Central memory CD4-positive, alpha-beta T cell (primary cell): Measurements from ENCODE around the gene MSI2.

Experiments used
- DNase-seq: peaks from one replicate; pipeline ENCODE4 v3.0.0; 2022

Gene MSI2

GRCh38 chr17:57402681-57403180 lies 146.4 kb downstream of the MSI2 start:
- DNase-seq = no peak

DNA sequence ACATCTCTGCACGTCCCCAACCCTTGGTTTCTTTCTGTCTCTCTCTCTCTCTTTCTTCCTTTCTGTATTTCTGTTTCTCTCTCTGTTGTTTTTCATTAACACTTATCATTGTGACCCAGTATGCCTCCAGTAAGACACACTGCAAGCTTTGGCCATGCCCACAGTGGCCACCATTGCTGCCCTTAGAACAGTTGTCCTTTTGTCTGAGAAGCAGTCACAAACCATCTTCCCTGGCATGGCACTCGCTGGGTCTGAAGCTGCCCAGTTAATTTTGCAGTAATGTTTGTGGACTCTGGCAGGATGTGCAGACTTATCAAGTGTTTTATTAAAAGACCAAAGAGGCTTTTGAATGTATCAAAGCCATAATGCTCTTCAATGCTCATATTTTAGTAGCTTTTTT lies 146.9 kb downstream of the MSI2 start:
- no peak for DNase-seq

DNA sequence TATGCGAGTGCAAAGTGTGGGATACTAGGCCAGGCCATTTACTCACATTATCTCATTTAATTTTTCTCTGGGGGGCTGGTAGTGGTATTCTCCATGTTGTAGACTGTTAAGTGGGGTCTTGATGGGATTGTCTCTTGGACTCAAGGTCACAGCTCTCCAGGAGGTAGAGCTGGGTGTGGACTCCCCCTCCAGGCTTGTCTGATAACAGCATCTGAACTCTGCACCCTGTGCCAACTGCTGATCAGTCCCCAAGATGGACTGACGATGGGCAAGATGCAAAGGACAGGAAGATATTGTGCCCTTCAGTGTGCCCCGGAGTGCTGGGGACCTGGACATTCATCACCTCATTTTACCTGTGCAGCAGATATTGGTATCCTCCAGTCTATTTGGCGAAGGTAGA lies 147.8 kb downstream of the MSI2 start:
- DNase-seq = no peak

DNA sequence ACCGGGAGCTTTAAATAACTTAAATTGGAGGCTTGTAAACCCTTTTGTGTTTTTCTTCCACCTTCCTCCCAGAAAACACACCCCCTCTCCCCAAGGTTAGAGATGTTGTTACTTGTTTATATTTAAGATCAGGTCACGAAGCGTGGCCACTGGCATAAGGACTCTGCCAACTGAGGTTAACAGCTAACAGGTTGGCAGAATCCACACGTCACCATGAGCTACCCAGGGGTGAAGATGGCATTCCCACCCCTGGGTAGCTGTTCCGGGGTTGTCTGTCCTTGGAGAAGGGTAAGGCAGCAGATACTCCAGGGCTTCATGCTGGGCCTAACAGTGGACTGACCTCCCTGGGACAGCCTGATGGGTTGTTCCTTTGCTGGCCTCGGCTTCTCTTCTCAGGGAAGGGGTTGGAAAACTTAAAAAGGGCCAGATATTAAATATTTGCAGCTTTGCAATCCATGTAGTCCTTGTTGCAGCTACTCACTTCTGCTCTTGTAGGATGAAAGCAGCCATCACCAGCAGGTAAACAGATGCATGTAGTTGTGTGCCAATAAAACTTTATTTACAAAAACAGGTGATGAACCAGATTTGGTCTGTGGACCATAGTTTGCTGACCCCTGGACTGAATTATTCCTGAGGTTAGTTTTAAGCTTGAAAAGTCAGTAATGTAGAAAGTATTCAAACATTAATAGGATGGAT lies 148.6 kb downstream of the MSI2 start:
- no peak for DNase-seq

DNA sequence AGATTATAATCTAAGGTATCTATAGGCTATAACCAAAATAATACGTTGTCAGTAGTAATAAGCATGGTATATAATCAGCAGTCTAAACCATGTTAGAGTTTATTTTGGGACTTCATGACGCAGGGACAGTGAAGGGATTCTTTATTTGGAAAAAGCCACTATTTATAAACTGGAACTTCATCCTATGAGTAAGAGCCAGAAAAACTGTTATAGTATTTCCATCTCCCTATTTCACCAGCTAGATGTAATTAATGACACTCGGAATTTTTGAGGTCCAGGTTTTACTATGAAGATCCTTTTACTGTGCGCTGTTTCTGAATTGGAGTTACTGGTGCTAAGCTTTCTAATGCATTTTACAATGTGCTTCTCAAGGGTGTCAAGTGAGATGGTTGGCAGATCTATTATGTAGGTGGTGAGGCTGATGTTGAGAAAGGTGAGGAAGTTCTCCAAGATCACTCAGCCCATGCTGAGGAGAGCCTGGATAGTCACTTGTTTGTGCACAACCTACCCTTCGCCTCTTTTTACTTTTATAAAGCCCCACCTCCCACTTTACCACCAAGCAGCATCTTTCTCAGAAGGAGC lies 149.3 kb downstream of the MSI2 start:
- DNase-seq = no peak

- DNase-seq = no peak
Observed at GRCh38 chr17:57406131-57406980, 150.0 kb downstream of the MSI2 start.

- no peak for DNase-seq
Observed at GRCh38 chr17:57406981-57407286, 150.6 kb downstream of the MSI2 start.

GRCh38 chr17:57407287-57408070 lies 151.2 kb downstream of the MSI2 start:
- no peak for DNase-seq

DNA sequence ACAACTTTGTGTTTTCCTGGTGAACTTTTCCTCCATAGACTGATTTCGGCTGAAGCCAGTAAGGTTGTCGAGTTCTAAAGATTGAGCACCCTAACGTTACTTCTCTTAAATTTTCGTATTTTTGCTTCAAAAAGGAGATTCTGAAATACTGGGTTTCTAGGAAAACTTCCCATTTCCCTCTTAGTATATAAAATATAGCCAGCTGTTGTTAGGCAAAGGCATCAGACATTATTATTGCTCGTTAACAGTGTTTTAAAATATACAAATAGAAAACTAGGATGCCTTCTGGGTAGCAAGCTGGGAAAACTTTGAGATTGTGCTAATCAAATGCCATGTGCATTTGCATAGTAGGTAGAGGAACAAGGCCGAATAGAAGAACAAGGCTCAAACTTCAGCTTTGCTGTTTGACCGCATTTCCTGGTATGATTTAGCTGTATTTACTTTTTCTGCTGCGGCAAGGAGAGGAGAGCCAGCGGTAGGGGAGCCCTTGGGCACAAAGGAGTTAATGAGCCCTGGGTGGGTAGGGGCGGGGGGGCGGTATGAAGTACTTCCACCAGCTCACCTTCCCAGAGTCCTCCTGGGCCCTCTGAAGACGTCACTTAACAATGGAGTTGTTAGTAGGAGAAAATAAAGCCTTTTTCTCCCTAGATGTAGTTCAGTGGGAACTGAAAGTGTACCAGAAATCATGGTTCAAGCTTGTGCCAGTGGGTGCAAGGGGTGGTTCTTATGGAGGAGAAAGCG lies 151.9 kb downstream of the MSI2 start:
- no peak for DNase-seq

DNA sequence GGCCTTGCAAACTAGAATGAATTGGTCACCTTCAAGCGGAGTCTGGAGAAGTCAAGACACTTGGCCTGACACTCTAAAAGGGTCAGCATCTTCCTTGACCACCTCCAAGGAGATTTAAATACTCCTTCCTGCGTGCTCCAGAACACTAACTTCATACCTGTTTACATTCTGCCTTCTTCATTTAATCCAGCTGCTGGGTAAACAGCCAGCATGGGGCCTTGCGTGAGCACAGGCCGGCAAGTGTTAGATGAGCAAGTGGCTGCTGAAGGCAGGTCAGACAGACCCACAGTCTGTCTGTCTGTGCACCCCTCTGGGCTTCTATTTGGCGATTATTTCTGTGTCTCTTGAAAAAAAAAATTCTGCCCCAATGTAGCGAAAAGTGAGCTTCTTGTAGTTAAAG lies 153.8 kb downstream of the MSI2 start:
- DNase-seq = no peak

DNA sequence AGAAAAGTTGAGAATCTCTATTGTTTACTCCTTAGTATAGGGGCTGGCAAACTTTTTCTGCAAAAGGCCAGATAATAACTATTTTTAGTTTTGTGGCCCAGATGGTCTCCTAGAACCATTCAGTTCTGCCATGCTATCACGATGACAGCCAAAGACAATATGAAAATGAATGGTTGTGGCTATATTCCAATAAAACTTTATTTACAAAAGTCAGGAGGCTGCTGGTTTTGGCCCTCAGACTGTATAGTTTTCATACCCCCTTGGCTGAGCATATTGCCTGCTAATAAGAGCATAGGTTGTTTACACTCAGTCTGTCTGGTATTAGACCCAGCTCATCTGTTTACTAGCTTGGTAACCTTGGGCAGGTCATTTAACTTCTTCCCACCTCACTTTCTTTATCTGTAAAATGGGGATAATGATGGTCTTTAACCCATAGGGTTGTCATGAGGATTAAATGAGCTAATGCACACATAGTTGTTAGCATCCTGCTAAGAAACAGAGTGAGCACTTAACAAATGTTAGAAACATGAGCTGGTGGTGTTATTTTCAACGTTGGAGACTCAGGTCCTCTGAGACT lies 156.3 kb downstream of the MSI2 start:
- DNase-seq = no peak

- DNase-seq = no peak
Observed at GRCh38 chr17:57413848-57414651, 157.7 kb downstream of the MSI2 start.

DNA sequence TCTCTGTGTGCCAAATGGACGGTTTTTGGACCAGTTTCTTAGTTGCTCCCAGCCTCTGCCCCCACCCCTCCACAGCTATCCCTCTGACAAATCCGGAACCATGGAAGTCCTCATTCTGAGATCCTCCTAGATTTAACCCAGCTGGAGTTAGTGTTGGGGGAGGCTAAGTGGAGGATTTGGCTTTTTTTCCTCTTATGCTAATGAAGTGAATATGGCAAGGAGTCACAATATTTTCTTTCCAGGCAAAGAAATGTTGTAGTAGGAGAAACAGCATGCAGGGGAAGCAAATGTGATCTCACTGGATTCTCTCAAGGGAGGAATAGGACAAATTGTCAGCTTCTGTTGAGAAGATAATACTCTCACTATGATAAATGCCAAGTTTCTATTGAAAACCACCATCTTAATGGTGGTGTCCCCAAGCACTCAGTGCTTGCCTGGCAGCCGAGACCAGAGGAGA lies 159.5 kb downstream of the MSI2 start:
- DNase-seq = no peak

DNA sequence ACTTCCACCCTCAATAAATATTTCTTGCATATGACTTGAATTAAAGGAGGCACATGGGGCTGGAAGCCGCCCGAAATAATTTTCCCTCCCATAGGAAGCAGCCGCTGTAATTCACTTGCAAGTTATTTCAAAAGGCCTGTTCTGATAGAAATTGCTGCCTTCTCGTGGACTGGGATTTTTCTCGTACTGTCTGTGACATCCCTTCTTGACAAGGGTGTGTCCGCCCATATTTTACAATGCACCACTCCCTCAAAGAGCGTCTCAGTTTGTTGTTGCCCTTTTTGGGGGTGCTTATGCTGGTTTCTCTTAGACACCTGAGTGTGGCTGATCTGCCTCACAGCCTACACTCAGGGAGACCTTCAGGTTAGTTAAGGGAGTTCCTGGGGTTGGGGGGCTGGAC lies 160.0 kb downstream of the MSI2 start:
- DNase-seq = no peak

- DNase-seq = no peak
Observed at GRCh38 chr17:57417956-57418355, 161.6 kb downstream of the MSI2 start.

DNA sequence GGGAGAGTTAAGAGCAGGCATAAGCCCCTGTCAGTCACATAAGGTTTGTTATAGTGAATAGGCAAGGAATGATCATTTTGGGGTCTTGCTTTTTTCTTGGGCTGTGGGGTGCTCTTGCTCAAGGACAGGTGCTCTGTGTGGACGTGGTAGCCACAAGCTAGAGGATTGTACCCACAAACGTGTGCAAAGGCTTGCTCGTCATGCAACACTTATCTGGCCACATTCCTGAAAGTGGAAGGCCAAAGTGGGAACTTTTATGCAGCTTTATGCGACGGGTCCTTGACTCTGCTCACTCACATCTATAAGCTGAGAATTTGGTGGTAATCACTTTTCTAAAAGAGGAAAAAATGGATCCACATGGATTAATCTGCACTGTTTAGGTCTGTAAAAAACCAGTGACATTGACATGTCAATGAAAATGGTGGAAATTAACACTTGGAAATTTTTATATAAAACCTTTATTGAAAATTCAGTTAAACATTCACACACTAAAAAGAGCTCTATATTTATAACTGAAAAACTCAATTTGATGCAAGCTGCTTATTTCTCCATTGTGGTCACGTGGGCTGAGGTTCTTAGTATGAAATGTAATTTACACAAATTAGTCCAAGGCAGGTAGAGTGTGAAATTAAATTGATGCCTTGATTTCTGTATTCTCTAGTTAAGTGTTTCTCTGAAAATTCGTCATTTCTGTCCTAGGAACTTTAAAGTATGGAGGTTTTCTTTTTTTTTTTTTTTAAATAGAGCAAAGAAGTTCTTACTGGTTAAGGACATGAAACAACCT lies 162.3 kb downstream of the MSI2 start:
- DNase-seq = no peak

- no peak for DNase-seq
Observed at GRCh38 chr17:57419940-57420550, 163.7 kb downstream of the MSI2 start.

GRCh38 chr17:57420734-57421717 lies 164.7 kb downstream of the MSI2 start:
- no peak for DNase-seq
